Activated CD8-positive, alpha-beta memory T cell treated with anti-CD3 and anti-CD28 coated beads, Interleukin-2, amount 50 U/mL, for 48 hours (primary cell): ENCODE measurements around the gene HMGB2.

Experiments used
- DNase-seq: peaks from one replicate; pipeline ENCODE4 v3.0.0-alpha.2; 2020

The HMGB2 gene

GRCh38 chr4:173334085-173334890 lies at the start of gene HMGB2:
Gene HMGB2 (minus strand): TSS chr4:173334358. CDS start chr4:173333649, 709 bp downstream.
- DNase-seq = peak; percentile 98

GRCh38 chr4:173382349-173382748 lies 48.2 kb upstream of the HMGB2 start:
- no peak for DNase-seq

GRCh38 chr4:173381610-173382009 lies 47.5 kb upstream of the HMGB2 start:
- DNase-seq = no peak

DNA sequence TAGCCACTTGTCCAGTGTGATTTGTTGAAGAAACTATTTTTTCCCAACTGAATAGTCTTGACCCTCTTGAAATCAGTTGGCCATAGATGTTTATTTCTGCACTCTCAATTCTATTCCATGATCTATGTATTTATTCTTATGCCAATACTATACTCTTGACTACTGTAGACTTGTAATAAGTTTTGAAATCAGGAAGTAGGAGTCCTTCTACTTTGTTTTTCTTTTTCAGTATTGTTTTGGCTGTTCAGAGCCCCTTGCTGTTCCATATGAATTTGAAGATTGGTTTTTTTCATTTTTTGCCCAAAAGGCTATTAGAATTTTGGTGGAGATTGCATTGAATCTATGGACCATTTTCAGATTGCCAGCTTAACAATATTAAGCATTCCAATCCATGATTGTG lies 46.8 kb upstream of the HMGB2 start:
- DNase-seq = no peak

DNA sequence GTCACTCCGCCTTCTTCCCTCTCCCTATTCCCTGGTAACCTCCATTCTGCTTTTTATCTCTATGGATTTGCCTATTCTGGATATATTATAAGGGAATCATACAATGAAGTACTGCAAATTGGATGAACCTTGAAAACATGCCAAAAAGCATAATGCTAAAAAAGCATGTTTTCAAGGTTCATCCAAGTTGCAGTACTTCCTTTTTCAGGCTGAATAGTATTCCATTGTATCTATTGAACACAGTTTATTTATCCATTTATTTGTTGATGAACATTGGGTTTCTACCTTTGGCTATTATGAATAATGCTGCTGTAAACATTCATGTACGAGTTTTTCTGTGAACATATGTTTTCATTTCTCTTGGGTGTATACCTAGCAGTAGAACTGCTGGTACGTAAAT lies 45.8 kb upstream of the HMGB2 start:
- no peak for DNase-seq

DNA sequence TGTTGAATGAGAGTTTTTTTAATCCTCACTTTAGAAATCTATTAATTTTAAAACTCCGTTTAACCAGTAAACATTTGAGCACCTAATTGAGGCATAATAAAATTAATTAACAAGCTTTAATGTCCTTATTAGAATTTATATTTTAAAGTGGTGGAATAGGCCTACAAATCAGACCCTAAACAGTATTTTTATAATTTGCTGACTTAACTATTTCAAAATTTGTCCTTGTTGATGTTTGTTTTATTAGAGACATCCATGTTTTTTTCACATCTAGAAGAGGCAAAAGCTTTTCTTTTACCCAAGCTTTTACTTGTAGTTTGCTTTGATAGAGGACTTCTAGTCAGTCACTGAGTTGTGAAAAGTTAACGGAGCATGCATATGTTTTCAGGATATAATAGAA lies 40.4 kb upstream of the HMGB2 start:
- DNase-seq = no peak

GRCh38 chr4:173371292-173372192 lies 37.4 kb upstream of the HMGB2 start:
- DNase-seq = peak; percentile 66

DNA sequence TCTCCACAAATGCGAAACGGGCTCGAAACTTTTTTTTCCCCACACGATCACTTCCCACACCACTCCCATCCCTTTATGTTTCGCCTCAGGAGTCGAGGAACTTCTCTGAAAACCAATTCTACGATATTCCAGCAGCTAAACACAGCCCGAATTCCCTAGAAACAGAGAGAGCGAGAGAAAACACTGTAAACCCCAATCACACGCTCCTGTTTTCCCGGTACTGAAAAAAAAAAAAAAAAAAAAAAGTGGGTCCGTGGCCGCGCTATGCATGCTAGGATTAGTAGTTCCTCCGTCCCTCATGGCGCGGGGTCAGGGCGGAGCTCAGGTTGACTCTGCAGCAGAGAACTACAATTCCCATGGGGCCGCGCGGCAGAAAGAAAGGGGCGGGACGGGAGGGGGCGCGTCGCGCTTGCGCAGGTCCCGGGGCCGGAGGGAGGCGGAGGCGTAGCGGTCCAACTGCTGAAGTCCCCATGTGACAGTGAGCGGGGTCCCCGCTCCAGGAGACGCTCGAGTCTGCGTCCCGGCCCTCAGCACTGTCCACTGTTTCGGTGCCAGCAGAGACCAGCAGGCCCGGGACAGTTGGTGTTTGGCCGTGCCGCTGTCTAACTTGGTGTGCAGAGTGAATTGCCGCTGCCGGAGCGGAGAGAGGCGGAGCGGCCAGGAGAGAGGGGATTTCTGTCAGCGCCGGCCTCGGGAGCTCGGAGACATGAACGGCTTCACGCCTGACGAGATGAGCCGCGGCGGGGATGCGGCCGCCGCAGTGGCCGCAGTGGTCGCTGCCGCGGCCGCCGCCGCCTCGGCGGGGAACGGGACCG lies 36.5 kb upstream of the HMGB2 start, which contains the start of gene SAP30:
SAP30 (plus strand) TSS at position 478 of the 815 bp plus-strand sequence; CDS start at position 707, 229 bp downstream.
- peak; percentile 95 for DNase-seq

- DNase-seq = peak; percentile 74
These were observed 35.9 kb upstream of the HMGB2 start for GRCh38 chr4:173370130-173370476.

GRCh38 chr4:173367946-173368345 lies 33.8 kb upstream of the HMGB2 start:
- DNase-seq = no peak

- DNase-seq = no peak
These were observed 33.1 kb upstream of the HMGB2 start for GRCh38 chr4:173367285-173367684.

DNA sequence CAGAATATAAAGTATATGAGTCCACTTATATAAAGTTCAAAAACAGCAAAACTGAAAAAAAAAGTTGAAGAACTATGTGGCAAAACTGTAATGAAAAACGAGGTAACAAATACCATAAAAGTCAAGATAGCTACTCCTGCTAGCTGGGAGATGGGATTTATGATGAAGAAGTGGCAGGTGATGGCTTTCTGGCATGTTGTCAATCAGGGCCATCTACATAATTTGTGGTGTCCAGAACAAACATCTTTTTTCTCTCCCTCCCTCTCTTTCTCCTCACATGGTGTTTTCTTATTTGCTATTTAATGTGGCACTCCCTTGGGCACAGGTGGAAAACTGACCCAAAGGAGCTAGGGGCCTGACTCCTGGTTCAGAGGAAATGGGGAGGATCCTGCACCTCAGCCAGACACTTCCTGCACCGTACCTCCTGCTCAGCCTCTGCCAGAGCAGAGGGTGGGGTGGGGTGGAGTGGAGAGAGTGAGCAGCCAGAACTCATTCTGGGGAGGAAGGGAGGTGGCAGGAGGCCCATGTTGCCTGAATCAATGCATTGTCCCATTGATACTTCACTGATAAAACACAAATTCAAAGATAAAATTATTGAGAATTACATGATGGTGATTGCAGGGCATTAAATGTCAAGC lies 31.3 kb upstream of the HMGB2 start:
- no peak for DNase-seq

- no peak for DNase-seq
These were observed 28.5 kb upstream of the HMGB2 start for GRCh38 chr4:173362666-173363065.

GRCh38 chr4:173360587-173361221 lies 26.5 kb upstream of the HMGB2 start:
- no peak for DNase-seq

DNA sequence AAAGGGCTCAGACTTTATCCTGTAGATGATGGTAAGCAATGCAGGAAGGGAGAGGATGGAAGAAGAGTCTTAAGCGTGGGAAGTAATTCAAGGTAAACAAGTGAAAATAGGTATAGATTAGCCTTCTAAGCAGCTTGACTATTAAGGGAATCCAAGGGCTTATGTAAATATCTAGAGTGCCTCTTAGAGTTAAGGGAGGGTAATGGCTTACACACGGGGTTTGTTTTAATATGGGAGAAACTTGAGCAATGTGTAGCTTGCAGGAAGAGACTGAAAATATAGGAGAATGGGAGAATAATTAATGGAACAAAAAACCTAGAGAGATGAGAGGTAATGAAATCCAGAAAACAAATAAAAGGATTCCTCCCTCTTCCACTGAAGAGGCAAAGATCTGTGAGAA lies 23.8 kb upstream of the HMGB2 start:
- no peak for DNase-seq

GRCh38 chr4:173347467-173347866 lies 13.3 kb upstream of the HMGB2 start:
- no peak for DNase-seq

DNA sequence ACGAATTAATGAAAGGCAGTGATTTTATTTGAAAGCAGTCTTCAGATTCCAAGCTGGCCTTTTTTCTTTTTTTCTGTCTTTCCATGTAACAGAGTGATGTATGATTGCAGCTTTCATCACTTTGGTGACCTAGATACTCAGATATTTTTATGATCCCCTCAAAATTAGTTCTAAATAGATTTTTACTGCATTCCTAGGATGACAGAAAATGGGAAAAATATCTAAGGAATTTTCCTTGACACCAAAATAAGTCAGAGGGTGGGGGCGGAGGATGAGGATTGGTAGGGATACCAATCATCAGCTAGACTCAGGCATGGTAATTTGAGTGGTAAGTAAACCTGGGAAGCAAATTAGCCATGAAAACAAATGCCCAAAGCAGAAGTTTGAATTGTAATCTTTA lies 11.9 kb upstream of the HMGB2 start:
- DNase-seq = no peak

DNA sequence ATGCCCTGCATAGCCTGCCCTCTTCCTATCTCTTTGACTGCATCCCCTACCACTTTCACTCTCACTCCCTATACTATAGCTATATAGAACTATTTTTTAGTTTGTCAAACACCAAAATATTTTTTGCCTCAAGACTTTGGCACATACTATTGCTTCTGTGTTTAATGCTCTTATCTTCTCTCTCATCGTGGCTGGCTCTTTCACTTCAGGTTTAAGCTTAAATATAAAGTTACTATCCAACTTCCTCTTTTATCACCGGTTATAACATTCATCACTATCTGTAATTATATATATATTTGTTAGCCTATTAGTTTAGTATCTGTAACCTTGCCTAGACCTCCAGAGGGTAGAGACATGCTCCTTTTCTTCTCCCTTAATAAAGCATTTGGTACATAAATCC lies 11.5 kb upstream of the HMGB2 start:
- no peak for DNase-seq

DNA sequence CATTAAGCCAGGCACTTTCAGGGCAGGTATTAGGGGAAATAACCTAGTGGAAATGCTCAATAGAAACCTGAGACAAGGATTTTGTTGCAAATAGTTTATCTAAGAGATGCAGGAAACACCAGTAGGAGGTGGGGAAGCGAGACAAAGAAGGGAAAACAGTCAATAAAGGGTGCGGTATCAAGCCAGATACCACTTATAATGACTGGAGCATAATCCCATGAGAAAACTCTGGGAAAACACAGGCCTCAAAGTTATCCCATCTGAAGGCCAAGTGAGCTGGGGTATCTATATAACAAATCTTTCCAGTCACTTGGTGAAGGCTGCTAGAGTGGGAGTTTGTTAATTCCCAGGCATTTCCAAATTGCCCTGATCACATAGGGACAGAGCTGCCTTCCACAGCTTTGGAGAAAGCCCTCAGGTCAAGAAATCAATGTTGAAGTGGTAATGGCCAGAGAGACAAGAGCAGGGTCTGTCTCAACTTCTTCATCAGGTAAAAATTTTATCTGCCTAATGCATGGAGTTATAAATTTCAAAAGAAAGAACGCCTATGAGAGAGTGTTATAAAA lies 9.8 kb upstream of the HMGB2 start:
- DNase-seq = no peak

GRCh38 chr4:173337463-173337862 lies 3.3 kb upstream of the HMGB2 start:
- no peak for DNase-seq

- no peak for DNase-seq
These were observed 964 bp upstream of the HMGB2 start for GRCh38 chr4:173334891-173335752.
